ENCODE results near the gene RAP2A. TPM values are rescaled to one million over a fixed set of nuclear protein-coding genes. Genes with fewer than 3 reads are reported as not detected.

The RAP2A gene
- polyA plus RNA-seq, 3 donors = 41.3 to 43.4 (median 42.2) TPM

GRCh38 chr13:97446448-97446847, 12.5 kb downstream of the RAP2A start:
- DNase-seq (ENCODE audit: low read depth in 3 of 3, low spot score in 2 of 3) = no peak

GRCh38 chr13:97448503-97449251, 14.7 kb downstream of the RAP2A start:
- DNase-seq (ENCODE audit: low read depth in 3 of 3, low spot score in 2 of 3) = no peak

- no peak for DNase-seq (ENCODE audit: low read depth in 3 of 3, low spot score in 2 of 3)
Observed at GRCh38 chr13:97454699-97455098, 20.7 kb downstream of the RAP2A start.

- DNase-seq (ENCODE audit: low read depth in 3 of 3, low spot score in 2 of 3) = no peak
Observed at GRCh38 chr13:97456047-97456446, 22.1 kb downstream of the RAP2A start.

- DNase-seq (ENCODE audit: low read depth in 3 of 3, low spot score in 2 of 3) = no peak
Observed at GRCh38 chr13:97459215-97459777, 25.3 kb downstream of the RAP2A start.

- DNase-seq (ENCODE audit: low read depth in 3 of 3, low spot score in 2 of 3) = no peak
Observed at GRCh38 chr13:97460004-97460775, 26.2 kb downstream of the RAP2A start.

GRCh38 chr13:97460853-97461252, 26.9 kb downstream of the RAP2A start:
- no peak for DNase-seq (ENCODE audit: low read depth in 3 of 3, low spot score in 2 of 3)

GRCh38 chr13:97464561-97464960, 30.6 kb downstream of the RAP2A start:
- no peak for DNase-seq (ENCODE audit: low read depth in 3 of 3, low spot score in 2 of 3)

GRCh38 chr13:97466722-97467121, 32.8 kb downstream of the RAP2A start:
- no peak for DNase-seq (ENCODE audit: low read depth in 3 of 3, low spot score in 2 of 3)

- no peak for DNase-seq (ENCODE audit: low read depth in 3 of 3, low spot score in 2 of 3)
Observed at GRCh38 chr13:97468331-97468730, 34.4 kb downstream of the RAP2A start.

- DNase-seq (ENCODE audit: low read depth in 3 of 3, low spot score in 2 of 3) = no peak
Observed at GRCh38 chr13:97471711-97472110, 37.7 kb downstream of the RAP2A start.

- peak; percentile 55 to 66 (median 66) for DNase-seq (ENCODE audit: low read depth in 3 of 3, low spot score in 2 of 3)
Observed at GRCh38 chr13:97474349-97474980, 40.5 kb downstream of the RAP2A start.

- DNase-seq (ENCODE audit: low read depth in 3 of 3, low spot score in 2 of 3) = no peak
Observed at GRCh38 chr13:97475011-97475410, 41.0 kb downstream of the RAP2A start.

- peak in 1 of 3 donors; percentile 40 for DNase-seq (ENCODE audit: low read depth in 3 of 3, low spot score in 2 of 3)
Observed at GRCh38 chr13:97477844-97478243, 43.9 kb downstream of the RAP2A start.

GRCh38 chr13:97478247-97478646, 44.3 kb downstream of the RAP2A start:
- DNase-seq (ENCODE audit: low read depth in 3 of 3, low spot score in 2 of 3) = no peak

- DNase-seq (ENCODE audit: low read depth in 3 of 3, low spot score in 2 of 3) = no peak
Observed at GRCh38 chr13:97483465-97483864, 49.5 kb downstream of the RAP2A start.

- DNase-seq (ENCODE audit: low read depth in 3 of 3, low spot score in 2 of 3) = no peak
Observed at GRCh38 chr13:97484301-97484700, 50.3 kb downstream of the RAP2A start.

GRCh38 chr13:97485320-97485719, 51.4 kb downstream of the RAP2A start:
- no peak for DNase-seq (ENCODE audit: low read depth in 3 of 3, low spot score in 2 of 3)

- no peak for DNase-seq (ENCODE audit: low read depth in 3 of 3, low spot score in 2 of 3)
Observed at GRCh38 chr13:97490702-97491307, 56.8 kb downstream of the RAP2A start.

- no peak for DNase-seq (ENCODE audit: low read depth in 3 of 3, low spot score in 2 of 3)
Observed at GRCh38 chr13:97491452-97491851, 57.5 kb downstream of the RAP2A start.

GRCh38 chr13:97492257-97492656, 58.3 kb downstream of the RAP2A start:
- no peak for DNase-seq (ENCODE audit: low read depth in 3 of 3, low spot score in 2 of 3)
